Measurements from ENCODE around the gene SGO2. TPM values are rescaled to one million over a fixed set of nuclear protein-coding genes. Genes with fewer than 3 reads are reported as not detected.
A peak's percentile ranks its signal among the peaks of the same experiment; 100 is the strongest.

Gene SGO2
- total and polyA plus RNA-seq, 10 of the 15 experiments (the other 5 are each of a cell fraction or from before 2014, with no cell fraction given): 15.8 to 55.2 (median 24.3) TPM

DNA sequence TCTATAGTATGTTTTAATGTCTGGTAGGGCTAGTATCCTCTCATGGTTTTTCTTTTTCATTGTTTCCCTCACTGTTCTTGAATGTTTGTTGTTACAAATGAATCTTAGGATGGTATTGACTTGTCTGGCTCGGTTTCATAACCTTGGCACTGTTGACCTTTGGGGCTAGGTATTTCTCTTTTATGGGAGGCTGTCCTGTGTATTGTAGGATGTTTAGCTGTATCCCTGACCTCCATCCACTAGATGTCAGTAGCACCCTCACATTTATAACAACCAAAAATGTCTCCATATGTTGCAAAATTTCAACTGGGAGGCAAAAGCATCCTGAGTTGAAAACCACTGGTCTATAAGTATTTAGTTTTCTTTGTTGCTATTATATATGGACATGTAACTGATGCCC is 52.8 kb downstream of the SGO2 start:
- peak; percentile 5 for DNase-seq (ENCODE audit: low read depth, low spot score)
- peaks cover 2 to 6% of the 10 kb centered on the region in 2 experiments; a peak in 3 of 4 replicates for H3K36me3 ChIP-seq (ENCODE audit: control insufficient read depth in 2 of 2, insufficient read depth in 2 of 2, low read length in 1 of 2)
- no peaks in the 10 kb centered on the region for H4K20me1 ChIP-seq (ENCODE audit: control insufficient read depth, insufficient read depth)
- no peaks in the 10 kb centered on the region for H3K27me3 ChIP-seq (replicated peaks in 1 of 2; ENCODE audit: control insufficient read depth in 2 of 2, insufficient read depth in 2 of 2, low read length in 1 of 2)
- ATAC-seq: peak; percentile 87
- RAD21 ChIA-PET (ENCODE audit: unreplicated experiment): interaction anchor here (0.5 to 1.8 kb wide), 6 partner anchors 9 to 323 kb away, joined by 3 to 16 read pairs (median 3); no protein-coding TSS in a partner anchor
- no TSS peak for BruUV-seq (replicated peaks)
- no peak for FAIRE-seq
- H3K4me2 ChIP-seq (ENCODE audit: control insufficient read depth, insufficient read depth): no peak overlapping the region
- WGBS (ENCODE audit: insufficient coverage, insufficient replicate concordance, low lambda C conversion rate, missing lambda C conversion rate): 53% methylated on average over 1 of the region's 1 CpG
- H3K4me3 ChIP-seq: no peak overlapping the region
- in situ Hi-C loops (cut with MboI): no loop called here
- H3K79me2 ChIP-seq (ENCODE audit: control insufficient read depth, insufficient read depth, low read length): no peaks in the 10 kb centered on the region
- H3K9me3 ChIP-seq (replicated peaks; ENCODE audit: control insufficient read depth, insufficient read depth, low read length): no peaks in the 10 kb centered on the region
- SMC1A ChIA-PET (ENCODE audit: uncharacterized antibody, unreplicated experiment): interaction anchor here (1.0 to 1.6 kb wide), 4 partner anchors 95 to 157 kb away, joined by 3 to 13 read pairs (median 4); no protein-coding TSS in a partner anchor
- CTCF ChIA-PET: interaction anchor here (1.0 to 1.8 kb wide), 7 partner anchors 8 to 126 kb away, joined by 3 to 10 read pairs (median 5); no protein-coding TSS in a partner anchor
- no peaks in the 10 kb centered on the region for H3K4me1 ChIP-seq (ENCODE audit: control insufficient read depth, insufficient read depth, low read length)
- no peak for TF ChIP-seq NFYA (IDR thresholded peaks at IDR 0.05; ENCODE audit: borderline replicate concordance, low read depth, low read length)
- TF ChIP-seq ATF7 (IDR thresholded peaks at IDR 0.05; ENCODE audit: low read depth): no peak
- peak; percentile 63 for TF ChIP-seq RAD21 (IDR thresholded peaks at IDR 0.05; ENCODE audit: insufficient read depth, low read depth, low read length)
- TF ChIP-seq YBX1 (IDR thresholded peaks at IDR 0.05): no peak
- no peak for TF ChIP-seq DPF2 (IDR thresholded peaks at IDR 0.05)
- peak; percentile 51; the same call in 1 of the 2 replicates for TF ChIP-seq SMC3 (IDR thresholded peaks at IDR 0.05; ENCODE audit: borderline replicate concordance, low read length)
- TF ChIP-seq, protein P1, sequence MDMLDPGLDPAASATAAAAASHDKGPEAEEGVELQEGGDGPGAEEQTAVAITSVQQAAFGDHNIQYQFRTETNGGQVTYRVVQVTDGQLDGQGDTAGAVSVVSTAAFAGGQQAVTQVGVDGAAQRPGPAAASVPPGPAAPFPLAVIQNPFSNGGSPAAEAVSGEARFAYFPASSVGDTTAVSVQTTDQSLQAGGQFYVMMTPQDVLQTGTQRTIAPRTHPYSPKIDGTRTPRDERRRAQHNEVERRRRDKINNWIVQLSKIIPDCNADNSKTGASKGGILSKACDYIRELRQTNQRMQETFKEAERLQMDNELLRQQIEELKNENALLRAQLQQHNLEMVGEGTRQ (IDR thresholded peaks at IDR 0.05; ENCODE audit: borderline replicate concordance, low read depth, low read length): no peak
- TF ChIP-seq, protein P2, sequence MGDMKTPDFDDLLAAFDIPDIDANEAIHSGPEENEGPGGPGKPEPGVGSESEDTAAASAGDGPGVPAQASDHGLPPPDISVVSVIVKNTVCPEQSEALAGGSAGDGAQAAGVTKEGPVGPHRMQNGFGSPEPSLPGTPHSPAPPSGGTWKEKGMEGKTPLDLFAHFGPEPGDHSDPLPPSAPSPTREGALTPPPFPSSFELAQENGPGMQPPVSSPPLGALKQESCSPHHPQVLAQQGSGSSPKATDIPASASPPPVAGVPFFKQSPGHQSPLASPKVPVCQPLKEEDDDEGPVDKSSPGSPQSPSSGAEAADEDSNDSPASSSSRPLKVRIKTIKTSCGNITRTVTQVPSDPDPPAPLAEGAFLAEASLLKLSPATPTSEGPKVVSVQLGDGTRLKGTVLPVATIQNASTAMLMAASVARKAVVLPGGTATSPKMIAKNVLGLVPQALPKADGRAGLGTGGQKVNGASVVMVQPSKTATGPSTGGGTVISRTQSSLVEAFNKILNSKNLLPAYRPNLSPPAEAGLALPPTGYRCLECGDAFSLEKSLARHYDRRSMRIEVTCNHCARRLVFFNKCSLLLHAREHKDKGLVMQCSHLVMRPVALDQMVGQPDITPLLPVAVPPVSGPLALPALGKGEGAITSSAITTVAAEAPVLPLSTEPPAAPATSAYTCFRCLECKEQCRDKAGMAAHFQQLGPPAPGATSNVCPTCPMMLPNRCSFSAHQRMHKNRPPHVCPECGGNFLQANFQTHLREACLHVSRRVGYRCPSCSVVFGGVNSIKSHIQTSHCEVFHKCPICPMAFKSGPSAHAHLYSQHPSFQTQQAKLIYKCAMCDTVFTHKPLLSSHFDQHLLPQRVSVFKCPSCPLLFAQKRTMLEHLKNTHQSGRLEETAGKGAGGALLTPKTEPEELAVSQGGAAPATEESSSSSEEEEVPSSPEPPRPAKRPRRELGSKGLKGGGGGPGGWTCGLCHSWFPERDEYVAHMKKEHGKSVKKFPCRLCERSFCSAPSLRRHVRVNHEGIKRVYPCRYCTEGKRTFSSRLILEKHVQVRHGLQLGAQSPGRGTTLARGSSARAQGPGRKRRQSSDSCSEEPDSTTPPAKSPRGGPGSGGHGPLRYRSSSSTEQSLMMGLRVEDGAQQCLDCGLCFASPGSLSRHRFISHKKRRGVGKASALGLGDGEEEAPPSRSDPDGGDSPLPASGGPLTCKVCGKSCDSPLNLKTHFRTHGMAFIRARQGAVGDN (IDR thresholded peaks at IDR 0.05): no peak
- TF ChIP-seq, protein P3, sequence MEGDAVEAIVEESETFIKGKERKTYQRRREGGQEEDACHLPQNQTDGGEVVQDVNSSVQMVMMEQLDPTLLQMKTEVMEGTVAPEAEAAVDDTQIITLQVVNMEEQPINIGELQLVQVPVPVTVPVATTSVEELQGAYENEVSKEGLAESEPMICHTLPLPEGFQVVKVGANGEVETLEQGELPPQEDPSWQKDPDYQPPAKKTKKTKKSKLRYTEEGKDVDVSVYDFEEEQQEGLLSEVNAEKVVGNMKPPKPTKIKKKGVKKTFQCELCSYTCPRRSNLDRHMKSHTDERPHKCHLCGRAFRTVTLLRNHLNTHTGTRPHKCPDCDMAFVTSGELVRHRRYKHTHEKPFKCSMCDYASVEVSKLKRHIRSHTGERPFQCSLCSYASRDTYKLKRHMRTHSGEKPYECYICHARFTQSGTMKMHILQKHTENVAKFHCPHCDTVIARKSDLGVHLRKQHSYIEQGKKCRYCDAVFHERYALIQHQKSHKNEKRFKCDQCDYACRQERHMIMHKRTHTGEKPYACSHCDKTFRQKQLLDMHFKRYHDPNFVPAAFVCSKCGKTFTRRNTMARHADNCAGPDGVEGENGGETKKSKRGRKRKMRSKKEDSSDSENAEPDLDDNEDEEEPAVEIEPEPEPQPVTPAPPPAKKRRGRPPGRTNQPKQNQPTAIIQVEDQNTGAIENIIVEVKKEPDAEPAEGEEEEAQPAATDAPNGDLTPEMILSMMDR (IDR thresholded peaks at IDR 0.05 in 2 of 3, conservative IDR thresholded peaks at IDR 0.05 in 1 of 3; ENCODE audit: control insufficient read depth in 2 of 3, extremely low read depth in 1 of 3, insufficient read depth in 1 of 3, low read depth in 3 of 3, low read length in 3 of 3): peak; percentile 31 to 46 (median 45); a peak in 5 of 6 replicates
- TF ChIP-seq NFXL1 (IDR thresholded peaks at IDR 0.05; ENCODE audit: borderline replicate concordance): no peak
- TF ChIP-seq JUND (IDR thresholded peaks at IDR 0.05; ENCODE audit: low read depth, low read length): no peak
- no peak for TF ChIP-seq NR2C2 (IDR thresholded peaks at IDR 0.05; ENCODE audit: borderline replicate concordance, control insufficient read depth, insufficient read length, low read depth)
- H3K27ac ChIP-seq (ENCODE audit: control insufficient read depth, insufficient read depth): no peak overlapping the region
- no peak overlapping the region for H2AFZ ChIP-seq (ENCODE audit: control insufficient read depth, low read depth, low read length)
- intact Hi-C loops (cut with micrococcal nuclease; ENCODE audit: unreplicated experiment): loop anchor here (5.0 kb wide), 2 partner anchors 124 to 601 kb away; no protein-coding TSS in a partner anchor
- POLR2A ChIA-PET: no interaction called here
- no peak overlapping the region for H3K9ac ChIP-seq (ENCODE audit: control insufficient read depth, insufficient read depth, low read length)

Measured in GM12878 (cell line).